Endodermal cell (in vitro differentiated cells): ENCODE data around the gene PCDH18. TPM values are rescaled to one million over a fixed set of nuclear protein-coding genes. Genes with fewer than 3 reads are reported as not detected.

Experiments
- DNase-seq: peaks from one replicate; pipeline ENCODE4 v3.0.0-alpha.2; 2017
- H3K27ac ChIP-seq: 2 replicates; pipeline ENCODE4 v1.5.1; 2013; ENCODE audit warnings: mild to moderate bottlenecking, low read depth, low read length, moderate library complexity
- H3K27me3 ChIP-seq: 2 replicates; pipeline ENCODE4 v1.6.1; 2013; ENCODE audit warnings: mild to moderate bottlenecking, low read length, moderate library complexity; ENCODE audit not compliant: insufficient read depth, control insufficient read depth, poor library complexity, severe bottlenecking
- H3K36me3 ChIP-seq: 2 replicates; pipeline ENCODE4 v1.7.0; 2013; ENCODE audit warnings: mild to moderate bottlenecking, low read length, moderate library complexity; ENCODE audit not compliant: control insufficient read depth, insufficient read depth
- H3K4me1 ChIP-seq: one replicate; pipeline ENCODE4 v1.7.0; 2013; ENCODE audit warnings: low read length; ENCODE audit not compliant: control insufficient read depth, insufficient read depth
- H3K4me3 ChIP-seq: 2 replicates; pipeline ENCODE4 v1.5.1; 2013; ENCODE audit warnings: mild to moderate bottlenecking, low read length, moderate library complexity
- H3K9ac ChIP-seq: 2 replicates; pipeline ENCODE4 v1.6.1; 2013; ENCODE audit warnings: mild to moderate bottlenecking, low read length, moderate library complexity; ENCODE audit not compliant: poor library complexity, severe bottlenecking; ENCODE audit errors: extremely low read depth
- H3K9me3 ChIP-seq: 2 replicates; pipeline ENCODE4 v1.6.1; 2013; ENCODE audit warnings: mild to moderate bottlenecking, low read length, moderate library complexity; ENCODE audit not compliant: control insufficient read depth
- H3K27ac Mint-ChIP-seq: 2 replicates; pipeline ENCODE4 v1.8.0; 2020; ENCODE audit warnings: mixed read lengths
- H3K27me3 Mint-ChIP-seq: 2 replicates; pipeline ENCODE4 v1.8.0; 2021; ENCODE audit warnings: mild to moderate bottlenecking, mixed read lengths; ENCODE audit not compliant: insufficient read depth
- H3K36me3 Mint-ChIP-seq: 2 replicates; pipeline ENCODE4 v1.8.0; 2020; ENCODE audit warnings: low read depth, mixed read lengths
- H3K4me1 Mint-ChIP-seq: 2 replicates; pipeline ENCODE4 v1.8.0; 2020; ENCODE audit warnings: mixed read lengths
- H3K4me3 Mint-ChIP-seq: 2 replicates; pipeline ENCODE4 v1.8.0; 2020; ENCODE audit warnings: mild to moderate bottlenecking, moderate library complexity, mixed read lengths
- H3K9me3 Mint-ChIP-seq: 2 replicates; pipeline ENCODE4 v1.8.0; 2020; ENCODE audit warnings: mild to moderate bottlenecking, mixed read lengths
- CTCF ChIP-seq: fragments of 200-600 bp; sonication (generic); conservative IDR thresholded peaks from 2 replicates; pipeline ENCODE4 v1.5.0; 2021; ENCODE audit warnings: antibody characterized with exemption, mild to moderate bottlenecking
- WGBS, 2 experiments: methylation state at CpG; one replicate each; pipeline versions ENCODE4 v1.1.5 to v1.1.7; 2013; ENCODE audit warnings: missing lambda C conversion rate in 2 of 2, mixed read lengths in 1 of 2; ENCODE audit not compliant: insufficient coverage in 1 of 2, insufficient read length in 1 of 2; 5-methylcytosine and 5-hydroxymethylcytosine counted together
- total RNA-seq, 2 donors: library from RNA; stranded (reverse); fragmentation: NEBNext Ultra II Directional in 1 of 2; extraction: Animal tissue kit (Norgen Biotek cat#: 25700) in 1 of 2; gene quantifications; 2 replicates in 1 of 2; 3 replicates in 1 of 2; pipeline ENCODE4 v1.2.1, GENCODE V29; 2021

Gene PCDH18
- total RNA-seq, 2 donors from 2014 or later, result 8.1 to 9.2 TPM

DNA sequence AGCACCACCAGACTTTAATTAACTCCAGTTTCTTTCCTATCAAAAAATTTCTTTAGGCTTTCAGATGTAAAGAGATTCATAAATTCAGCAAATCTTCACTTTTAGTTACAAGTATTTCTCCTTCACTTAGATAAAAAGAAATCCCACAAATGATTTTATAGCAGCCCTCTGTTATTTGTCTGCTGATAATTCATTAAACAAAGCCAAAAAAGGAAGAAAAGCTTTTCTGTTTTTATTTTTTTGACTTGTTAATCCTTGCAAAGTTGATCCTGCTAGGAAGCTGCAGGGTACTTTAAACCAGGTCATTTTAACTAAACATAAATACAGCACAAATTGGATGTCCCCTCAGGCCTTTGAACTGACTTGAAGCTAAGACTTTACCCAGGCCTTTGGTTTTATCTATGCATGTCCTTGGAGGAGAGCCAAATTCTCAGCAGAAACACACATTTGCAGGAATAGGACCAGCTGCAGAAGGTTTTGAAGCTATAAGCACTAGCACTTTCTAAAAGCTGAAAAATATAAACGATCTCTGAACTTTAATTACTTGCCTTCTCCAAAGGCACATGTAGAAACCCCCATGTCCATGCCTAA is 57.5 kb downstream of the PCDH18 start:
- H3K9ac ChIP-seq, result no peak overlapping the region
- TF ChIP-seq CTCF, result no peak
- no peaks in the 10 kb centered on the region for H3K27me3 ChIP-seq
- H3K36me3 ChIP-seq, result no peaks in the 10 kb centered on the region
- H3K4me3 ChIP-seq, result no peak overlapping the region
- DNase-seq, result no peak
- peaks cover 16% of the 10 kb centered on the region for H3K9me3 Mint-ChIP-seq
- H3K4me3 Mint-ChIP-seq, result no peak overlapping the region
- peaks cover 4% of the 10 kb centered on the region for H3K4me1 ChIP-seq
- no peaks in the 10 kb centered on the region for H3K27me3 Mint-ChIP-seq
- H3K36me3 Mint-ChIP-seq, result peaks cover 2% of the 10 kb centered on the region
- peaks cover 14% of the 10 kb centered on the region for H3K9me3 ChIP-seq
- 79% methylated on average over 1 of the region's 1 CpG; no CpG with 5 or more reads in 1 of the 2 experiments for WGBS, 2 experiments
- H3K27ac ChIP-seq, result no peak overlapping the region
- H3K4me1 Mint-ChIP-seq, result peaks cover 5% of the 10 kb centered on the region
- H3K27ac Mint-ChIP-seq, result no peak overlapping the region

- H3K4me1 ChIP-seq, result peaks cover 4% of the 10 kb centered on the region
- H3K27me3 ChIP-seq, result no peaks in the 10 kb centered on the region
- WGBS, 2 experiments, result 89% methylated on average over 1 of the region's 2 CpGs; no CpG with 5 or more reads in 1 of the 2 experiments
- TF ChIP-seq CTCF, result no peak
- Mint-ChIP-seq H3K27me3 (no peaks in the 10 kb centered on the region), H3K36me3 (no peaks in the 10 kb centered on the region), H3K27ac (no peak overlapping the region), H3K4me1 (peaks cover 5% of the 10 kb centered on the region), H3K9me3 (peaks cover 18% of the 10 kb centered on the region), H3K4me3 (no peak overlapping the region)
- H3K9ac ChIP-seq, result no peak overlapping the region
- DNase-seq, result no peak
- no peak overlapping the region for H3K27ac ChIP-seq
- peaks cover 20% of the 10 kb centered on the region for H3K9me3 ChIP-seq
- no peaks in the 10 kb centered on the region for H3K36me3 ChIP-seq
- no peak overlapping the region for H3K4me3 ChIP-seq
These were observed 60.4 kb downstream of the PCDH18 start for GRCh38 chr4:137471895-137472294.

DNA sequence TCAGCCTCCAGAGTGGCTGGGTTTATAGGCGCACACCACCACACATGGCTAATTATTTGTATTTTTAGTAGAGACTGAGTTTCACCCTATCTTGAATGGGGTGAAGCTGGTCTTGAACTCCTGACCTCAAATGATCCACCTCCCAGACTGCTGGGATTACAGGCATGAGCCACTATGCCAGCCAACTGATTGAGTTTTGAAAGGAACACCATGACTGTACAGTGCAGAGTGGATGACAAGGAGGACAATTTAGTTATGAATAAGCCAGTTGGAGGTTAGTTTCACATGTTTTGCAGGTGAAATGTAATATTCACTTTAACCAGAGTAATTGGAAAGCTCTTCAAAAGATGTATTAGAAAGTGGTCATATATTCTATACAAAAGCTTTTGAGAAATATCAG is 60.8 kb downstream of the PCDH18 start:
- Mint-ChIP-seq H3K36me3 (peaks cover 2% of the 10 kb centered on the region), H3K4me1 (peaks cover 5% of the 10 kb centered on the region), H3K9me3 (peaks cover 21% of the 10 kb centered on the region), H3K27me3 (no peaks in the 10 kb centered on the region), H3K27ac (no peak overlapping the region), H3K4me3 (no peak overlapping the region)
- no peak overlapping the region for H3K9ac ChIP-seq
- no peak overlapping the region for H3K27ac ChIP-seq
- DNase-seq, result no peak
- H3K27me3 ChIP-seq, result no peaks in the 10 kb centered on the region
- peaks cover 4% of the 10 kb centered on the region for H3K4me1 ChIP-seq
- no peak for TF ChIP-seq CTCF
- H3K36me3 ChIP-seq, result no peaks in the 10 kb centered on the region
- 100% methylated on average over 1 of the region's 1 CpG; no CpG with 5 or more reads in 1 of the 2 experiments for WGBS, 2 experiments
- H3K4me3 ChIP-seq, result no peak overlapping the region
- peaks cover 24% of the 10 kb centered on the region for H3K9me3 ChIP-seq
